ENCODE results near the gene HTRA3.
A peak's percentile ranks its signal among the peaks of the same experiment; 100 is the strongest.

Gene HTRA3

GRCh38 chr4:8273450-8273849, 3.9 kb downstream of the HTRA3 start:
- TF ChIP-seq CTCF (IDR thresholded peaks at IDR 0.05; ENCODE audit: low read depth, low read length, missing control alignments): no peak
- Histone ChIP-seq H3K27ac (no peak overlapping the region), H3K4me3 (ENCODE audit: low read depth, low read length) (no peak overlapping the region), H3K27me3 (replicated peaks) (peaks cover 6% of the 10 kb centered on the region), H3K36me3 (replicated peaks) (no peaks in the 10 kb centered on the region)
- in situ Hi-C loops (cut with HindIII; ENCODE audit: low pct_ligation_motif_present, low sequenced_read_pairs): loop anchor here (25.0 kb wide), 1 partner anchor 139 kb away; no protein-coding TSS in a partner anchor
- DNase-seq: no peak

- DNase-seq: no peak
- in situ Hi-C loops (cut with HindIII; ENCODE audit: low pct_ligation_motif_present, low sequenced_read_pairs): loop anchor here (25.0 kb wide), 1 partner anchor 138 kb away; no protein-coding TSS in a partner anchor
These were observed 4.6 kb downstream of the HTRA3 start for GRCh38 chr4:8274066-8274652.

GRCh38 chr4:8274765-8275547, 5.4 kb downstream of the HTRA3 start:
- peak; percentile 67 for DNase-seq
- in situ Hi-C loops (cut with HindIII; ENCODE audit: low pct_ligation_motif_present, low sequenced_read_pairs): loop anchor here (25.0 kb wide), 1 partner anchor 137 kb away; no protein-coding TSS in a partner anchor
- H3K4me3 ChIP-seq (ENCODE audit: low read depth, low read length): no peak overlapping the region
- H3K36me3 ChIP-seq (replicated peaks): no peaks in the 10 kb centered on the region
- no peak overlapping the region for H3K27ac ChIP-seq
- peaks cover 6% of the 10 kb centered on the region for H3K27me3 ChIP-seq (replicated peaks)
- TF ChIP-seq CTCF (IDR thresholded peaks at IDR 0.05; ENCODE audit: low read depth, low read length, missing control alignments): peak; percentile 69

More at GRCh38 chr4:8274066-8274652, 4.6 kb downstream of the HTRA3 start:
- Histone ChIP-seq H3K4me3 (ENCODE audit: low read depth, low read length) (no peak overlapping the region), H3K27me3 (replicated peaks) (peaks cover 6% of the 10 kb centered on the region), H3K36me3 (replicated peaks) (no peaks in the 10 kb centered on the region), H3K27ac (no peak overlapping the region)
- no peak for TF ChIP-seq CTCF (IDR thresholded peaks at IDR 0.05; ENCODE audit: low read depth, low read length, missing control alignments)

GRCh38 chr4:8275548-8275910, 6.0 kb downstream of the HTRA3 start:
- TF ChIP-seq CTCF (IDR thresholded peaks at IDR 0.05; ENCODE audit: low read depth, low read length, missing control alignments): no peak
- in situ Hi-C loops (cut with HindIII; ENCODE audit: low pct_ligation_motif_present, low sequenced_read_pairs): no loop called here
- no peak for DNase-seq
- Histone ChIP-seq H3K27me3 (replicated peaks) (peaks cover under 1% of the 10 kb centered on the region), H3K36me3 (replicated peaks) (no peaks in the 10 kb centered on the region), H3K27ac (no peak overlapping the region), H3K4me3 (ENCODE audit: low read depth, low read length) (no peak overlapping the region)

- no peaks in the 10 kb centered on the region for H3K36me3 ChIP-seq (replicated peaks)
- no peak for TF ChIP-seq CTCF (IDR thresholded peaks at IDR 0.05; ENCODE audit: low read depth, low read length, missing control alignments)
- in situ Hi-C loops (cut with HindIII; ENCODE audit: low pct_ligation_motif_present, low sequenced_read_pairs): no loop called here
- no peaks in the 10 kb centered on the region for H3K27me3 ChIP-seq (replicated peaks)
- H3K4me3 ChIP-seq (ENCODE audit: low read depth, low read length): no peak overlapping the region
- no peak for DNase-seq
- no peak overlapping the region for H3K27ac ChIP-seq
These were observed 7.0 kb downstream of the HTRA3 start for GRCh38 chr4:8276358-8277240.
